HL-60 (cell line): ENCODE measurements around the gene PRM1.

ENCODE experiments used
- DNase-seq, 2 experiments: peaks; one replicate each; pipeline ENCODE4 v3.0.0-alpha.2; 2010 to 2020; ENCODE audit warnings: low read depth in 1 of 2, low spot score in 1 of 2
- H3K27ac ChIP-seq: fragments of 250-450 bp; sonication (Bioruptor Pico); replicated peaks from 2 replicates; pipeline ENCODE4 v1.5.1; 2020; ENCODE audit warnings: mild to moderate bottlenecking, moderate library complexity
- H3K27me3 ChIP-seq: fragments of 250-450 bp; sonication (Bioruptor Pico); 2 replicates; pipeline ENCODE4 v1.5.1; 2021; ENCODE audit warnings: mild to moderate bottlenecking, moderate library complexity; ENCODE audit not compliant: insufficient read depth, poor library complexity, severe bottlenecking
- H3K4me3 ChIP-seq: replicated peaks from 2 replicates; pipeline ENCODE4 v1.5.1; 2011; ENCODE audit warnings: mild to moderate bottlenecking, control low read depth, low read length; ENCODE audit not compliant: insufficient read depth
- GABPA ChIP-seq: IDR thresholded peaks from 2 replicates; pipeline ENCODE4 v1.6.1; 2012; ENCODE audit warnings: low read depth
- POLR2AphosphoS5 ChIP-seq: IDR thresholded peaks from 2 replicates; pipeline ENCODE4 v1.6.1; 2012; ENCODE audit warnings: low read depth
- SPI1 ChIP-seq: IDR thresholded peaks from 2 replicates; pipeline ENCODE4 v1.6.1; 2012; ENCODE audit warnings: low read depth, mild to moderate bottlenecking, borderline replicate concordance
- TF ChIP-seq, protein P1 (sequence below): IDR thresholded peaks from 2 replicates; pipeline ENCODE4 v1.6.1; 2012; ENCODE audit warnings: low read depth; ENCODE audit not compliant: insufficient replicate concordance
- TF ChIP-seq, protein P2 (sequence below): IDR thresholded peaks from one replicate; pipeline ENCODE4 v1.5.1; 2011; ENCODE audit warnings: low read length, control low read depth, inconsistent platforms; ENCODE audit not compliant: insufficient read depth

PRM1 gene

DNA sequence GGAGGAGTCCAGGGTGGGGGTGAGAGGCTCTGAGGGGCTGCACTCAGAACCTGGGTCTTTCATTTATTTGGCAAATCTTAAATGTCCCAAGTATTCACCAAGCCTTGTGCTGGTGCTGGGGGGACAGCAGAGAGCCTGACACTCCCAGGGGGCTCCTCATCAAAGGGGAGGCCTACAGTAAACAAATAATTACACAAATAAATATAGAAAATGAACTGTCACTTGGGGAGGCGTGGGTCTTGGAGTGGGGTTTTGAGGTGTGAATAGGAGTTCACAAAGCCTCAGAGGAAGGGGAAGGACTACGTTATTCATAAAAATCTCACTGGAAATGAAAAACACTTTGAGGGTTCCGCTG, 15.2 kb upstream of the PRM1 start:
- H3K4me3 ChIP-seq: no peak overlapping the region
- H3K27me3 ChIP-seq: no peaks in the 10 kb centered on the region
- TF ChIP-seq, protein P1, sequence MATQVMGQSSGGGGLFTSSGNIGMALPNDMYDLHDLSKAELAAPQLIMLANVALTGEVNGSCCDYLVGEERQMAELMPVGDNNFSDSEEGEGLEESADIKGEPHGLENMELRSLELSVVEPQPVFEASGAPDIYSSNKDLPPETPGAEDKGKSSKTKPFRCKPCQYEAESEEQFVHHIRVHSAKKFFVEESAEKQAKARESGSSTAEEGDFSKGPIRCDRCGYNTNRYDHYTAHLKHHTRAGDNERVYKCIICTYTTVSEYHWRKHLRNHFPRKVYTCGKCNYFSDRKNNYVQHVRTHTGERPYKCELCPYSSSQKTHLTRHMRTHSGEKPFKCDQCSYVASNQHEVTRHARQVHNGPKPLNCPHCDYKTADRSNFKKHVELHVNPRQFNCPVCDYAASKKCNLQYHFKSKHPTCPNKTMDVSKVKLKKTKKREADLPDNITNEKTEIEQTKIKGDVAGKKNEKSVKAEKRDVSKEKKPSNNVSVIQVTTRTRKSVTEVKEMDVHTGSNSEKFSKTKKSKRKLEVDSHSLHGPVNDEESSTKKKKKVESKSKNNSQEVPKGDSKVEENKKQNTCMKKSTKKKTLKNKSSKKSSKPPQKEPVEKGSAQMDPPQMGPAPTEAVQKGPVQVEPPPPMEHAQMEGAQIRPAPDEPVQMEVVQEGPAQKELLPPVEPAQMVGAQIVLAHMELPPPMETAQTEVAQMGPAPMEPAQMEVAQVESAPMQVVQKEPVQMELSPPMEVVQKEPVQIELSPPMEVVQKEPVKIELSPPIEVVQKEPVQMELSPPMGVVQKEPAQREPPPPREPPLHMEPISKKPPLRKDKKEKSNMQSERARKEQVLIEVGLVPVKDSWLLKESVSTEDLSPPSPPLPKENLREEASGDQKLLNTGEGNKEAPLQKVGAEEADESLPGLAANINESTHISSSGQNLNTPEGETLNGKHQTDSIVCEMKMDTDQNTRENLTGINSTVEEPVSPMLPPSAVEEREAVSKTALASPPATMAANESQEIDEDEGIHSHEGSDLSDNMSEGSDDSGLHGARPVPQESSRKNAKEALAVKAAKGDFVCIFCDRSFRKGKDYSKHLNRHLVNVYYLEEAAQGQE: no peak
- TF ChIP-seq, protein P2, sequence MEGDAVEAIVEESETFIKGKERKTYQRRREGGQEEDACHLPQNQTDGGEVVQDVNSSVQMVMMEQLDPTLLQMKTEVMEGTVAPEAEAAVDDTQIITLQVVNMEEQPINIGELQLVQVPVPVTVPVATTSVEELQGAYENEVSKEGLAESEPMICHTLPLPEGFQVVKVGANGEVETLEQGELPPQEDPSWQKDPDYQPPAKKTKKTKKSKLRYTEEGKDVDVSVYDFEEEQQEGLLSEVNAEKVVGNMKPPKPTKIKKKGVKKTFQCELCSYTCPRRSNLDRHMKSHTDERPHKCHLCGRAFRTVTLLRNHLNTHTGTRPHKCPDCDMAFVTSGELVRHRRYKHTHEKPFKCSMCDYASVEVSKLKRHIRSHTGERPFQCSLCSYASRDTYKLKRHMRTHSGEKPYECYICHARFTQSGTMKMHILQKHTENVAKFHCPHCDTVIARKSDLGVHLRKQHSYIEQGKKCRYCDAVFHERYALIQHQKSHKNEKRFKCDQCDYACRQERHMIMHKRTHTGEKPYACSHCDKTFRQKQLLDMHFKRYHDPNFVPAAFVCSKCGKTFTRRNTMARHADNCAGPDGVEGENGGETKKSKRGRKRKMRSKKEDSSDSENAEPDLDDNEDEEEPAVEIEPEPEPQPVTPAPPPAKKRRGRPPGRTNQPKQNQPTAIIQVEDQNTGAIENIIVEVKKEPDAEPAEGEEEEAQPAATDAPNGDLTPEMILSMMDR: no peak
- TF ChIP-seq POLR2AphosphoS5 (no peak), SPI1 (no peak), GABPA (no peak)
- no peak overlapping the region for H3K27ac ChIP-seq
- DNase-seq: no peak

DNA sequence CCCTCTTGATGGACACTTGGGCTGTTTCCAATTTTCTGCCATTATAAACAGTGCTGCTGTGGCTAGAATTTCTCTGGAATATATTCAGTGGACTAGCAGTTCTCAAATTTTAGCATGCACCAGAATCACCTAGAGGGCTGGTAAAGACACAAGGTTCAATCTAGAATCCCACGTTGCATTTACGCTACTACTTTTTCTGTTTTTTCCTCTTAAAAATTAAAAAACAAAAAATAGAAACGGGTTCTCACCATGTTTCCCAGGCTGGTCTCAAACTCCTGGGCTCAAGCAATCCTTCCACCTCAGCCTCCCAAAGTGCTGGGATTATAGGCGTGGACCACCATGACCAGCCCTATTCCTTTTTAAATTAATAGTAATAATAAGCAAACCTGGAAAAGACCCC, 14.5 kb upstream of the PRM1 start:
- Histone ChIP-seq H3K4me3 (no peak overlapping the region), H3K27me3 (no peaks in the 10 kb centered on the region), H3K27ac (no peak overlapping the region)
- no peak for TF ChIP-seq POLR2AphosphoS5
- TF ChIP-seq, protein P2: no peak
- TF ChIP-seq, protein P1: no peak
- no peak for TF ChIP-seq SPI1
- TF ChIP-seq GABPA: no peak
- DNase-seq: no peak

DNA sequence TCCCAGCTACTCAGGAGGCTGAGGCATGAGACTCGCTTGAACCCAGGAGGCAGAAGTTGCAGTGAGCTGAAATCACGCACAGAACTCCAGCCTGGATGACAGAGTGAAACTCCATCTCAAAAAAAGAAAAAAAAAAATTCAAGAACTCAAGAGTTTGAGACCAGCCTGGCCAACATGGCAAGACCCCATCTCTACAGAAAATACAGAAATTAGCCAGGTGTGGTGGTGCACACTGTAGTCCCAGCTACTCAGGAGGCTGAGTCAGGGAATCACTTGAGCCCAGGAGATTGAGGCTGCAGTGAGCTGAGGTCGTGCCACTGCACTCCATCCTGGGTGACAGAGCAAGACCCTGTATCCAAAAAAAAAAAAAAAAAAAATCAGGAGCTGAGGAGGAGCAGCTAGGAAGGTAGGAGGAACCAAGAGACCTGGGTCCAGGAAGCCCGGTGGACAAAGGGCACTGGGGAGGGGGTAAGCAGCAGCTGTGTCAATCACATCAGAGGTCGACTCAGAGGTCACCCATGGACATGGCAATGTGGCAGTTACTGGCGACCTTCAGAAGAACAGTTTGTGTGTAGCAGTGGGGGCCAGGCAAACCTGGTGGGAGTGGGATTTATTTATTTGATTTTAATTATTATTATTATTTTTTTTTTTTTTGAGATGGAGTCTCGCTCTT, 11.1 kb upstream of the PRM1 start:
- no peak for DNase-seq
- H3K27ac ChIP-seq: no peak overlapping the region
- H3K27me3 ChIP-seq: no peaks in the 10 kb centered on the region
- TF ChIP-seq, protein P1: no peak
- TF ChIP-seq SPI1 (no peak), GABPA (no peak), POLR2AphosphoS5 (no peak)
- TF ChIP-seq, protein P2: no peak
- no peak overlapping the region for H3K4me3 ChIP-seq
